ACC112 (cell line): ENCODE results near the gene IKZF5.

Experiments used
- H2AFZ ChIP-seq: fragments of 200-600 bp; sonication (generic); one replicate; pipeline ENCODE4 v1.6.0; 2017; ENCODE audit warnings: antibody characterized with exemption, low read length; ENCODE audit not compliant: unreplicated experiment
- H3K27ac ChIP-seq: fragments of 200-600 bp; sonication (generic); 2 replicates; pipeline ENCODE4 v1.5.1; 2014; ENCODE audit warnings: low read depth, mild to moderate bottlenecking, antibody characterized with exemption, low read length, moderate library complexity
- H3K27me3 ChIP-seq: fragments of 200-600 bp; sonication (generic); 2 replicates; pipeline ENCODE4 v1.6.1; 2014; ENCODE audit warnings: mild to moderate bottlenecking, antibody characterized with exemption, low read length, moderate library complexity, mixed read lengths; ENCODE audit not compliant: insufficient read depth
- H3K36me3 ChIP-seq: fragments of 200-600 bp; sonication (generic); 2 replicates; pipeline ENCODE4 v1.6.1; 2016; ENCODE audit warnings: mild to moderate bottlenecking, antibody characterized with exemption, low read length, moderate library complexity, mixed read lengths; ENCODE audit not compliant: insufficient read depth
- H3K4me1 ChIP-seq: fragments of 200-600 bp; sonication (generic); one replicate; pipeline ENCODE4 v1.6.1; 2016; ENCODE audit warnings: low read length, mixed read lengths; ENCODE audit not compliant: insufficient read depth, unreplicated experiment, control insufficient read depth
- H3K4me3 ChIP-seq: fragments of 200-600 bp; sonication (generic); 2 replicates; pipeline ENCODE4 v1.5.1; 2014; ENCODE audit warnings: mild to moderate bottlenecking, low read depth, low read length
- H3K79me2 ChIP-seq: fragments of 200-600 bp; sonication (generic); one replicate; pipeline ENCODE4 v1.6.0; 2016; ENCODE audit warnings: low read length; ENCODE audit not compliant: control insufficient read depth, unreplicated experiment, insufficient read depth

The IKZF5 gene

GRCh38 chr10:123008355-123009104 is at the start of gene IKZF5, which contains the start of gene ACADSB:
Gene IKZF5 (minus strand): TSS chr10:123008795. CDS start chr10:122998625, 10,170 bp downstream.
Gene ACADSB (plus strand): TSS chr10:123009006. CDS start chr10:123009030, 24 bp downstream.
- peak within 1 kb of the TSS; percentile 23; the same call in 1 of the 2 replicates for H3K27ac ChIP-seq

GRCh38 chr10:123057968-123058367 is 49.4 kb upstream of the IKZF5 start:
- H3K36me3 ChIP-seq, result no peaks in the 10 kb centered on the region
- no peaks in the 10 kb centered on the region for H3K79me2 ChIP-seq
- H3K27ac ChIP-seq, result no peak overlapping the region

More at GRCh38 chr10:123008355-123009104, at the start of gene IKZF5, which contains the start of gene ACADSB:
- Histone ChIP-seq H3K79me2 (peaks cover 48% of the 10 kb centered on the region), H2AFZ (peak within 1 kb of the TSS; percentile 96), H3K27me3 (no peaks in the 10 kb centered on the region), H3K4me1 (peaks cover 4% of the 10 kb centered on the region), H3K36me3 (no peaks in the 10 kb centered on the region), H3K4me3 (peak within 1 kb of the TSS; percentile 83)

GRCh38 chr10:123045961-123046731 is 37.6 kb upstream of the IKZF5 start:
- Histone ChIP-seq H3K4me1 (no peaks in the 10 kb centered on the region), H3K79me2 (no peaks in the 10 kb centered on the region), H3K27me3 (no peaks in the 10 kb centered on the region), H3K36me3 (no peaks in the 10 kb centered on the region), H3K4me3 (no peak overlapping the region), H3K27ac (no peak overlapping the region), H2AFZ (no peak overlapping the region)

More at GRCh38 chr10:123057968-123058367, 49.4 kb upstream of the IKZF5 start:
- no peak overlapping the region for H2AFZ ChIP-seq
- no peaks in the 10 kb centered on the region for H3K4me1 ChIP-seq
- no peak overlapping the region for H3K4me3 ChIP-seq
- no peaks in the 10 kb centered on the region for H3K27me3 ChIP-seq

- Histone ChIP-seq H3K4me3 (no peak overlapping the region), H3K27ac (no peak overlapping the region), H3K27me3 (no peaks in the 10 kb centered on the region), H3K4me1 (no peaks in the 10 kb centered on the region), H2AFZ (no peak overlapping the region), H3K36me3 (no peaks in the 10 kb centered on the region), H3K79me2 (no peaks in the 10 kb centered on the region)
Observed at GRCh38 chr10:123044391-123044790, 35.8 kb upstream of the IKZF5 start.

GRCh38 chr10:123043409-123043925 is 34.9 kb upstream of the IKZF5 start:
- Histone ChIP-seq H3K36me3 (no peaks in the 10 kb centered on the region), H3K27ac (no peak overlapping the region), H2AFZ (no peak overlapping the region), H3K4me3 (no peak overlapping the region), H3K4me1 (no peaks in the 10 kb centered on the region), H3K79me2 (no peaks in the 10 kb centered on the region), H3K27me3 (no peaks in the 10 kb centered on the region)

- Histone ChIP-seq H3K79me2 (no peaks in the 10 kb centered on the region), H3K4me1 (no peaks in the 10 kb centered on the region), H3K27me3 (no peaks in the 10 kb centered on the region), H3K36me3 (no peaks in the 10 kb centered on the region), H3K4me3 (no peak overlapping the region), H2AFZ (no peak overlapping the region), H3K27ac (no peak overlapping the region)
Observed at GRCh38 chr10:123042708-123043408, 34.3 kb upstream of the IKZF5 start.

GRCh38 chr10:123039632-123039930 is 31.0 kb upstream of the IKZF5 start:
- H3K4me3 ChIP-seq, result no peak overlapping the region
- no peak overlapping the region for H2AFZ ChIP-seq
- no peaks in the 10 kb centered on the region for H3K27me3 ChIP-seq
- H3K36me3 ChIP-seq, result no peaks in the 10 kb centered on the region
- no peaks in the 10 kb centered on the region for H3K79me2 ChIP-seq
- H3K27ac ChIP-seq, result no peak overlapping the region
- H3K4me1 ChIP-seq, result no peaks in the 10 kb centered on the region

GRCh38 chr10:123038782-123039631 is 30.4 kb upstream of the IKZF5 start:
- Histone ChIP-seq H3K36me3 (no peaks in the 10 kb centered on the region), H3K4me1 (no peaks in the 10 kb centered on the region), H3K79me2 (no peaks in the 10 kb centered on the region), H3K27me3 (no peaks in the 10 kb centered on the region), H3K27ac (no peak overlapping the region), H2AFZ (no peak overlapping the region), H3K4me3 (no peak overlapping the region)

- H3K4me1 ChIP-seq, result no peaks in the 10 kb centered on the region
- no peaks in the 10 kb centered on the region for H3K27me3 ChIP-seq
- H3K27ac ChIP-seq, result no peak overlapping the region
- no peak overlapping the region for H3K4me3 ChIP-seq
- H3K36me3 ChIP-seq, result no peaks in the 10 kb centered on the region
- H3K79me2 ChIP-seq, result no peaks in the 10 kb centered on the region
- no peak overlapping the region for H2AFZ ChIP-seq
Observed at GRCh38 chr10:123035467-123036086, 27.0 kb upstream of the IKZF5 start.
